H1 (cell line): Measurements from ENCODE around the gene NEDD8. TPM values are rescaled to one million over a fixed set of nuclear protein-coding genes. Genes with fewer than 3 reads are reported as not detected.

Source experiments
- CTCF ChIA-PET: fragments of 300-600 bp; sonication (Branson Sonifier 250); formaldehyde crosslinking; loops from one replicate; lab custom pipeline; 2021; ENCODE audit not compliant: partially characterized antibody; lab: Charles Lee
- POLR2A ChIA-PET: fragments of 300-600 bp; sonication (Branson Sonifier 250); formaldehyde crosslinking; loops from one replicate; lab custom pipeline; 2021; ENCODE audit warnings: inconsistent platforms; ENCODE audit not compliant: partially characterized antibody; lab: Charles Lee
- DNase-seq, 2 experiments: peaks; one replicate each; pipeline versions ENCODE4 v3.0.0 to v3.0.0-alpha.2; 2010 to 2022; ENCODE audit warnings: low spot score in 2 of 2, low read depth in 1 of 2, mixed read lengths in 1 of 2
- FAIRE-seq: peaks from 2 replicates; lab custom pipeline; 2011; peaks lifted over from hg19 to GRCh38; lab: Jason Lieb, UNC
- H2AFZ ChIP-seq: 2 replicates; pipeline ENCODE4 v1.8.1; 2012; ENCODE audit warnings: low read length, inconsistent platforms
- H2AK5ac ChIP-seq: 2 replicates; pipeline ENCODE4 v1.6.1; 2013; ENCODE audit warnings: low read depth, low read length
- H2BK120ac ChIP-seq: replicated peaks from 2 replicates; pipeline ENCODE3; 2013; ENCODE audit warnings: low read depth, low read length, inconsistent platforms
- H2BK12ac ChIP-seq: 2 replicates; pipeline ENCODE4 v1.6.1; 2013; ENCODE audit warnings: low read depth, low read length
- H2BK15ac ChIP-seq: 2 replicates; pipeline ENCODE4 v1.6.1; 2013; ENCODE audit warnings: low read length
- H2BK20ac ChIP-seq: 2 replicates; pipeline ENCODE4 v1.6.1; 2013; ENCODE audit warnings: low read length
- H2BK5ac ChIP-seq: 2 replicates; pipeline ENCODE4 v1.6.1; 2013; ENCODE audit warnings: low read depth, low read length
- H3K14ac ChIP-seq: 2 replicates; pipeline ENCODE4 v1.6.1; 2013; ENCODE audit warnings: inconsistent platforms; ENCODE audit not compliant: insufficient read length
- H3K18ac ChIP-seq: 2 replicates; pipeline ENCODE4 v1.6.1; 2013; ENCODE audit warnings: low read length; ENCODE audit errors: extremely low read depth
- H3K23ac ChIP-seq: 2 replicates; pipeline ENCODE4 v1.6.1; 2013; ENCODE audit warnings: inconsistent platforms; ENCODE audit not compliant: insufficient read length
- H3K23me2 ChIP-seq: 2 replicates; pipeline ENCODE4 v1.6.1; 2013; ENCODE audit warnings: low read depth, low read length
- H3K27ac ChIP-seq: 2 replicates; pipeline ENCODE4 v1.6.1; 2011; ENCODE audit warnings: low read depth, low read length, inconsistent platforms
- H3K27me3 ChIP-seq, 4 experiments: replicated peaks in 1 of 4; 1 replicate in 1 of 4; 2 replicates in 3 of 4; pipeline versions ENCODE4 v1.6.1 to v1.8.1; 2011 to 2013; ENCODE audit warnings: low read length in 3 of 4, mild to moderate bottlenecking in 3 of 4, inconsistent platforms in 2 of 4, mixed read lengths in 2 of 4, moderate library complexity in 1 of 4; ENCODE audit not compliant: control insufficient read depth in 3 of 4, insufficient read depth in 3 of 4; ENCODE audit errors: extremely low read depth in 1 of 4
- H3K36me3 ChIP-seq, 4 experiments: 2 replicates each; pipeline versions ENCODE4 v1.6.1 to v1.8.1; 2011 to 2013; ENCODE audit warnings: mild to moderate bottlenecking in 4 of 4, low read length in 3 of 4, moderate library complexity in 2 of 4, control low read depth in 1 of 4, inconsistent platforms in 1 of 4; ENCODE audit not compliant: insufficient read depth in 4 of 4, control insufficient read depth in 2 of 4
- H3K4ac ChIP-seq: replicated peaks from 2 replicates; pipeline ENCODE3; 2013; ENCODE audit warnings: low read length, low read depth, mixed read lengths, inconsistent platforms; ENCODE audit not compliant: insufficient read length
- H3K4me1 ChIP-seq, 4 experiments: replicated peaks in 1 of 4; 1 replicate in 1 of 4; 2 replicates in 3 of 4; pipeline versions ENCODE4 v1.6.1 to v1.8.1; 2011 to 2013; ENCODE audit warnings: low read length in 3 of 4, inconsistent platforms in 2 of 4, mixed read lengths in 1 of 4; ENCODE audit not compliant: insufficient read depth in 4 of 4, control insufficient read depth in 3 of 4
- H3K4me2 ChIP-seq, 2 experiments: 2 replicates each; pipeline versions ENCODE4 v1.6.1 to v1.8.1; 2011 to 2013; ENCODE audit warnings: low read depth in 2 of 2, low read length in 2 of 2, control low read depth in 1 of 2, inconsistent platforms in 1 of 2, mild to moderate bottlenecking in 1 of 2; ENCODE audit not compliant: insufficient read depth in 1 of 2
- H3K4me3 ChIP-seq, 4 experiments: fragments of 200-600, 300-600 bp in 1 of 4; sonication (generic), shearing (Covaris generic), sonication (Bioruptor Twin) in 1 of 4; 2 replicates each; pipeline versions ENCODE4 v1.5.1 to v1.8.1; 2011 to 2016; ENCODE audit warnings: low read length in 4 of 4, low read depth in 3 of 4, control low read depth in 2 of 4, inconsistent platforms in 2 of 4, mild to moderate bottlenecking in 2 of 4, mixed read lengths in 1 of 4, moderate library complexity in 1 of 4; ENCODE audit not compliant: insufficient read depth in 2 of 4; ENCODE audit errors: extremely low read depth in 1 of 4
- H3K56ac ChIP-seq: replicated peaks from 2 replicates; pipeline ENCODE3; 2013; ENCODE audit warnings: low read depth, mild to moderate bottlenecking, mixed read lengths, low read length, inconsistent platforms; ENCODE audit not compliant: insufficient read length
- H3K79me1 ChIP-seq: 2 replicates; pipeline ENCODE4 v1.6.1; 2013; ENCODE audit warnings: low read depth, low read length, control low read depth
- H3K79me2 ChIP-seq, 2 experiments: 2 replicates each; pipeline versions ENCODE4 v1.6.1 to v1.8.1; 2012 to 2013; ENCODE audit warnings: low read length in 2 of 2, mild to moderate bottlenecking in 2 of 2, inconsistent platforms in 1 of 2; ENCODE audit not compliant: insufficient read depth in 2 of 2, control insufficient read depth in 1 of 2
- H3K9ac ChIP-seq, 4 experiments: replicated peaks in 1 of 4; 1 replicate in 1 of 4; 2 replicates in 3 of 4; pipeline versions ENCODE4 v1.6.1 to v1.8.1; 2011 to 2013; ENCODE audit warnings: low read depth in 3 of 4, low read length in 3 of 4, control low read depth in 2 of 4, mild to moderate bottlenecking in 2 of 4, moderate library complexity in 2 of 4, inconsistent platforms in 1 of 4; ENCODE audit errors: extremely low read depth in 1 of 4
- H3K9me3 ChIP-seq, 2 experiments: 2 replicates each; pipeline versions ENCODE4 v1.6.1 to v1.8.1; 2012 to 2013; ENCODE audit warnings: mild to moderate bottlenecking in 2 of 2, moderate library complexity in 2 of 2, control low read depth in 1 of 2, inconsistent platforms in 1 of 2, low read depth in 1 of 2, low read length in 1 of 2, mixed read lengths in 1 of 2; ENCODE audit not compliant: insufficient read depth in 2 of 2
- H4K20me1 ChIP-seq, 2 experiments: replicated peaks in 1 of 2; 2 replicates each; pipeline versions ENCODE3 to v1.8.1; 2011 to 2013; ENCODE audit warnings: inconsistent platforms in 2 of 2, low read length in 2 of 2, mild to moderate bottlenecking in 1 of 2; ENCODE audit not compliant: insufficient read depth in 2 of 2, control insufficient read depth in 1 of 2
- H4K5ac ChIP-seq: 2 replicates; pipeline ENCODE4 v1.6.1; 2013; ENCODE audit warnings: low read length, low read depth, mixed read lengths, inconsistent platforms; ENCODE audit not compliant: insufficient read length
- H4K8ac ChIP-seq: 2 replicates; pipeline ENCODE4 v1.8.0; 2013; ENCODE audit warnings: mild to moderate bottlenecking, moderate library complexity, low read length, inconsistent platforms; ENCODE audit not compliant: insufficient read depth; ENCODE audit errors: extremely low read depth
- H4K91ac ChIP-seq: replicated peaks from 2 replicates; pipeline ENCODE3; 2013; ENCODE audit warnings: low read length, mixed read lengths, inconsistent platforms; ENCODE audit not compliant: insufficient read length
- BRCA1 ChIP-seq: IDR thresholded peaks from 2 replicates; pipeline ENCODE4 v1.6.1; 2012; ENCODE audit warnings: low read depth, low read length, improper control_type of control experiment
- CBX5 ChIP-seq: fragments of 300-800, 300-1000 bp; sonication (generic); IDR thresholded peaks from 2 replicates; pipeline ENCODE4 v1.7.1; 2016; ENCODE audit warnings: antibody characterized with exemption, low read length, low read depth
- HDAC2 ChIP-seq, 2 experiments: fragments of 300-600 bp in 1 of 2; sonication (generic) in 1 of 2; IDR thresholded peaks; 2 replicates each; pipeline ENCODE4 v1.6.1; 2011 to 2012; ENCODE audit warnings: low read depth in 2 of 2, low read length in 2 of 2, mild to moderate bottlenecking in 2 of 2, moderate library complexity in 2 of 2, borderline replicate concordance in 1 of 2, inconsistent platforms in 1 of 2
- HDAC6 ChIP-seq: IDR thresholded peaks from one replicate; pipeline ENCODE4 v1.7.1; 2012; ENCODE audit warnings: low read depth, mild to moderate bottlenecking, inconsistent platforms, low read length, moderate library complexity
- JUND ChIP-seq: IDR thresholded peaks from 2 replicates; pipeline ENCODE4 v1.6.1; 2011; ENCODE audit warnings: mild to moderate bottlenecking, improper control_type of control experiment, low read length
- POLR2A ChIP-seq, 2 experiments: IDR thresholded peaks; 1 replicate in 1 of 2; 2 replicates in 1 of 2; pipeline ENCODE4 v1.6.1; 2011; ENCODE audit warnings: low read depth in 2 of 2, low read length in 2 of 2, mild to moderate bottlenecking in 2 of 2; ENCODE audit errors: control extremely low read depth in 1 of 2
- SAP30 ChIP-seq: fragments of 300-600 bp; sonication (generic); IDR thresholded peaks from 2 replicates; pipeline ENCODE4 v1.7.1; 2012; ENCODE audit warnings: low read length, moderate library complexity, mild to moderate bottlenecking, inconsistent platforms; ENCODE audit not compliant: insufficient read depth, insufficient replicate concordance
- SIRT6 ChIP-seq: IDR thresholded peaks from one replicate; pipeline ENCODE4 v1.7.1; 2012; ENCODE audit warnings: low read length, inconsistent platforms
- SP2 ChIP-seq: IDR thresholded peaks from 2 replicates; pipeline ENCODE4 v1.6.1; 2012; ENCODE audit warnings: mild to moderate bottlenecking, low read length, inconsistent platforms
- WGBS, 2 experiments: shearing (Covaris generic) in 1 of 2; methylation state at CpG; one replicate each; pipeline versions ENCODE4 v1.1.6 to v1.1.7; 2013 to 2015; ENCODE audit warnings: low lambda C conversion rate in 2 of 2, mixed read lengths in 2 of 2, inconsistent platforms in 1 of 2, low coverage in 1 of 2, missing lambda C conversion rate in 1 of 2; ENCODE audit not compliant: insufficient replicate concordance in 2 of 2, insufficient coverage in 1 of 2, insufficient read length in 1 of 2; ENCODE audit errors: extremely low coverage in 1 of 2, missing lambda C conversion rate in 1 of 2; 5-methylcytosine and 5-hydroxymethylcytosine counted together
- polyA plus RNA-seq, 7 experiments: library from polyadenylated mRNA; depleted of rRNA in 3 of 7; stranded (reverse) in 5 of 7; unstranded in 2 of 7; fragments of >200 nt in 5 of 7; fragments of 200-250 nt in 2 of 7; gene quantifications; 1 replicate in 5 of 7; 2 replicates in 1 of 7; 4 replicates in 1 of 7; pipeline versions ENCODE4 v1.2.1 to v1.2.3, GENCODE V29; 2011 to 2013; ENCODE audit warnings: missing spikeins in 2 of 7, mixed read lengths in 2 of 7
- total RNA-seq: library from RNA; stranded (reverse); fragmentation: NEBNext Ultra II Directional; extraction: Animal tissue kit (Norgen Biotek cat#: 25700); gene quantifications from 2 replicates; pipeline ENCODE4 v1.2.1, GENCODE V29; 2021
- TF ChIP-seq, protein P1 (sequence below): IDR thresholded peaks from 2 replicates; pipeline ENCODE4 v1.6.1; 2012; ENCODE audit warnings: low read length, inconsistent platforms

The NEDD8 gene
- total and polyA plus RNA-seq, 2 of the 8 experiments (the other 6 are each of a cell fraction or from before 2014, with no cell fraction given), result 253 to 317 TPM

DNA sequence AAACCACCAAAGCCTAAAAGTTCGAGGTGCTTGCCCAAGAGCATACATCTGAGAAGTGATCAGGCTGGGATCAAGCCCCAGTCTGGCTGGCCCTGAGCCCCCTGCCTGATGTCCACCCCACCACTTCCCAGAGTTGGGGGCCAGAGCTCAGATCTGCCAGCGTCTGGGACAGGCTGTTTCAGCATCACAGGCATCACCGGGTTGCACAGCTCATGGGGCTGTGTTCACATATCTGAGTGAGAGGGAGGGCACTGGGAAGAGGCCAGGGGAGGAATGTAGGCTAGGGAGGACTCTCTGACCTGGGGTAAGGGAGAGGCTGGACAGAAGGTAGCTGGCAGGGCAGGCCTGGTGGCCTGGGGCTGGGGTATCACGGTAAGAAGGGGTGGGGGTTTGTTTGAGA, 24.8 kb upstream of the NEDD8 start:
- POLR2A ChIA-PET, result interaction anchor here (1.2 to 2.7 kb wide), 6 partner anchors 11 to 162 kb away, joined by 3 to 10 read pairs (median 4); partner anchors contain the start of genes PCK2 and RABGGTA
- Histone ChIP-seq H2AK5ac (no peak overlapping the region), H2BK12ac (no peak overlapping the region), H3K27me3 (no peaks in the 10 kb centered on the region; a peak in 1 of 7 replicates), H2BK20ac (no peak overlapping the region), H3K56ac (no peak overlapping the region), H4K20me1 (peaks cover 0 to 2% of the 10 kb centered on the region in 2 experiments), H3K36me3 (no peaks in the 10 kb centered on the region), H4K8ac (no peak overlapping the region), H3K4me1 (no peaks in the 10 kb centered on the region; a peak in 1 of 7 replicates), H3K4me3 (no peak overlapping the region), H2BK120ac (no peak overlapping the region), H4K91ac (no peak overlapping the region), H3K79me2 (no peaks in the 10 kb centered on the region), H3K9me3 (no peaks in the 10 kb centered on the region), H4K5ac (no peak overlapping the region), H3K18ac (no peak overlapping the region), H3K4me2 (no peak overlapping the region), H3K79me1 (no peaks in the 10 kb centered on the region), H3K27ac (no peak overlapping the region), H3K4ac (no peak overlapping the region), H3K23ac (no peak overlapping the region), H3K23me2 (no peaks in the 10 kb centered on the region), H2BK5ac (no peak overlapping the region), H3K14ac (no peak overlapping the region)
- WGBS, 2 experiments, result 86% methylated on average over 4 of the region's 4 CpGs; no CpG with 5 or more reads in 1 of the 2 experiments
- no peak for FAIRE-seq
- CTCF ChIA-PET, result interaction anchor here (0.7 to 2.5 kb wide), 5 partner anchors 14 to 49 kb away, joined by 3 to 8 read pairs (median 3); partner anchors contain the start of genes RABGGTA and TINF2
- no peak for TF ChIP-seq SIRT6
- no peak for TF ChIP-seq JUND
- TF ChIP-seq SAP30, result no peak
- TF ChIP-seq SP2, result no peak
- no peak for TF ChIP-seq HDAC6
- TF ChIP-seq HDAC2 (IDR thresholded peaks at IDR 0.05; ENCODE audit: borderline replicate concordance in 1 of 2, low read depth in 2 of 2, low read length in 2 of 2), result no peak
- no peak for TF ChIP-seq POLR2A (IDR thresholded peaks at IDR 0.05; ENCODE audit: control extremely low read depth in 1 of 2, low read depth in 2 of 2, low read length in 2 of 2)
- TF ChIP-seq, protein P1, sequence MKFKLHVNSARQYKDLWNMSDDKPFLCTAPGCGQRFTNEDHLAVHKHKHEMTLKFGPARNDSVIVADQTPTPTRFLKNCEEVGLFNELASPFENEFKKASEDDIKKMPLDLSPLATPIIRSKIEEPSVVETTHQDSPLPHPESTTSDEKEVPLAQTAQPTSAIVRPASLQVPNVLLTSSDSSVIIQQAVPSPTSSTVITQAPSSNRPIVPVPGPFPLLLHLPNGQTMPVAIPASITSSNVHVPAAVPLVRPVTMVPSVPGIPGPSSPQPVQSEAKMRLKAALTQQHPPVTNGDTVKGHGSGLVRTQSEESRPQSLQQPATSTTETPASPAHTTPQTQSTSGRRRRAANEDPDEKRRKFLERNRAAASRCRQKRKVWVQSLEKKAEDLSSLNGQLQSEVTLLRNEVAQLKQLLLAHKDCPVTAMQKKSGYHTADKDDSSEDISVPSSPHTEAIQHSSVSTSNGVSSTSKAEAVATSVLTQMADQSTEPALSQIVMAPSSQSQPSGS, result no peak
- TF ChIP-seq BRCA1, result no peak
- TF ChIP-seq CBX5, result no peak
- TF ChIP-seq, all 59 proteins: peak for 0
- Histone ChIP-seq H3K9ac (no peak overlapping the region), H2AFZ (no peak overlapping the region), H2BK15ac (no peak overlapping the region)
- DNase-seq, result no peak
